Stimulated activated CD4-positive, alpha-beta T cell treated with anti-CD3 and anti-CD28 coated beads, Interleukin-2, amount 100 ng/mL, for 24 hours (primary cell): ENCODE results near the gene UPP2.

Experiments used
- DNase-seq, 2 donors: peaks; one replicate each; pipeline ENCODE4 v3.0.0-alpha.2; 2020

UPP2 gene

DNA sequence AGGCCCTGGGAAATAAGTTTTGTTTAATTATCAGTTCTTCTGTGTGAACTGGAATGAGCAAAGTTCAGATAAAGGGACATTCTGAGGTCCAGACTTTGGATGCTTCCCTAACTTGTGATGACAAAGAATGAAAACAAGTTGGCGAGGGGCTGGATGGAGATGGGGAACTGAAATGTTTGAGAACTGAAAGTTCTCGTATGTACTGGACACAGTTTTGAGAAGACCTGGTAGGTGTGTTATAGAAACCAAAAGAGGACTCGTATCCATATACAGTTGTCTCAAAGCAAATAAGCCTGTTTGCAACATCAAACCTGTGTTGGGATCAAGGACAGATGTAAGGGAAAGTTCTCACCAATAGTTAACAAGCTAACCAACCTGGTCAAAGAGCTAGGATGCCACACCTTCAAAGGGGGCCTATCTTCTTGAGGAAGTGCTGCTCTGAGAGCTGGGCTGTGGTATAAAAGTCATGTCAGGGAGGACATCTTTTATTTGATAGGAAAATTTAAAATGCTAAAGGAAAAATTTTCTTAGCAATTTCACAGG is at the start of gene UPP2:
Gene UPP2 (plus strand): TSS at position 493 of the 543 bp plus-strand sequence. CDS start 188 bp downstream, outside the sequence.
- no peak for DNase-seq

GRCh38 chr2:158052761-158053160 is 48.9 kb upstream of the UPP2 start:
- no peak for DNase-seq

GRCh38 chr2:158056875-158057274 is 44.8 kb upstream of the UPP2 start:
- no peak for DNase-seq

DNA sequence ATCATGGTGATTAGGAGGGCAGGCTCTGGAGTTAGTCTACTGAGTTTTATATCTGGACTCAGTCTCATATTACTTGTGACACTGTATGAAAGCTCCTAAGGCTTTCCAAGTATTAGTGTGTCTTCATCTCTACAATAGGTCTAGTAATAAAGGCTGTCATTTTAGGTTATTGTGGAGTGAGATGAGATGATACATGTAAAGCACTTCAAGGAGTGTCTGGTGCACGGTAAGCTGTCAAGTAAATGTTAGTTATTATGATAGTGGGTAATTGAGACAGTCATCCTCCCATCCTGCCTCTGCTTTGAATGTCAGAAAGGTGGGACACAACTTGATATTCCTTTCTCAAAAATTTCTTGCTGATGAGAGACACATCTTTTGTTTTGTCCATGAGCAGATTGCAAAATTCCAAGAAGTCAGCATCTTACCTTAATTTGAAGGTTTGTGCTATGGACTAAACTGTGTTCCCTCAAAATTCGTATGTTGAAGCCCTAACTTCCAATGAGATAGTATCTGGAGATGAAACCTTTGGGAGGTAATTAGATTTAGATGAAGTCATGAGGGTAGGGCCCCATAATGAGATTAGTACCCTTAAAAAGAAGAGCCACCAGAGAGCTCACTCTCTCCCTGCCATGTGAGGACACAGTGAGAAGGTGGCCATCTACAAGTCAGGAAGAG is 41.4 kb upstream of the UPP2 start:
- no peak for DNase-seq

GRCh38 chr2:158060835-158061435 is 40.7 kb upstream of the UPP2 start:
- DNase-seq = no peak

DNA sequence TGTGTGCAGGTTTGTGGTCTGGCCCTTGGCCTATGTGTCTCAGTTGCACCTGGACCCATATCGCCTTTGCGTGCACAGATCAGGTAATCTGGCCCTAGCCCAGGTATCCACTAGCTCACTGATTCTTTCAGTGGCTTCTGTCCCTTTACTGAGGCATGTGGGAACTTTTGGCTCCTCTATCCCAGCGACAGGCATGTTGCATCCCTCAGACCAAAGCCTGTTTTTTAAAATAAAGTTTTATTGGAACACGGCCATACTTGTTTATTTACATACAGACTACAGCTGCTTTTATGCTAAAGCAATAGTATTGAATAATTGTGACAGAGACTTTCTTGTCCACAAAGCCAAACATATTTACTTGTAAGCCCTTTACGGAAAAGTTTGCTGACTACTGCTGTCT is 39.9 kb upstream of the UPP2 start:
- DNase-seq = no peak

DNA sequence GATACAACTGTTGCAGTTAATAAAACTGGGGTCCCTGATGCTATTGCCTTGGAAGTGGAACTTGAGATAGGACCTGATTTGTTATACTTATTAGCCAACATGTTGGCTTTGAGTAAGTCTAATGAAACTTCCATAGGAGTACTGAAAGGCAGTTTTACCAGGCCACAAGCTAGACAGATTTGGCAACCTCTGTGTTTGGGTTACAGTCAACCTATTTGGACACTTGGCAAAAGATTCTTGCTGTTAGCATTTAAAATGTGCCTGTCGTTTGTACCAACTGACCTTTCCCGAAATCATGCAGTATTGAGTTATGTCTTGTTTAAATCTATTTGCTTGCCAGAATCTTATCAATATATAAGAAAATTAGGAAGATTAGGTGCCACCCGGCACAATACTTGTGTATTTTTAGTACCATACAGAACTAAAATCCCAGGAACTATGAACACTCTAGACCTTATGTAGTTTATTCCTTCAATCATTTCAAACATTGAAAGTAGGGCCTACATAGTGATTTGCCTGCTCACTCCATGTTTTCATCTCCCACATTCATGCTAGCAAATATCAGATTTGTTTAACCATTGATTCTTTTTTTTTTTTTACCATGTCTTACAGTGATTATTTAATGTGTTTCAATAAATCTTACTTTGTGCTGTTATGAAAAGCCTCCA is 35.5 kb upstream of the UPP2 start:
- DNase-seq = no peak

DNA sequence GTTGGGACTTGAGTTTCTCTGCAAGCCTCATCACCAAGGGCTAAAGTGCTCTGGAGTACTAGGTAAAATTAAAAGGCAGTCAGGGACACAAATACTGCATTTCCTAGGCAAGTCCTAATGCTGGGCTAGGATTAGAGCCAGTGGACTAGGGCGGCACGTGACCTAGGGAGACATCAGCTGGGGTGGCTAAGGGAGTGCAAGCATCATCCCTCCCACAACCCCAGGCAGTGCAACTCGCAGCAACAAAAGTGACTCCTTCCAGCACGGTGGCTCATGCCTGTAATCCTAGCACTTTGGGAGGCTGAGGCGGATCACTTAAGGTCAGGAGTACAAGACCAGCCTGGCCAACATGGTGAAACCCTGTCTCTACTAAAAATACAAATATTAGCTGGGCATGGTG is 30.7 kb upstream of the UPP2 start:
- DNase-seq = no peak

DNA sequence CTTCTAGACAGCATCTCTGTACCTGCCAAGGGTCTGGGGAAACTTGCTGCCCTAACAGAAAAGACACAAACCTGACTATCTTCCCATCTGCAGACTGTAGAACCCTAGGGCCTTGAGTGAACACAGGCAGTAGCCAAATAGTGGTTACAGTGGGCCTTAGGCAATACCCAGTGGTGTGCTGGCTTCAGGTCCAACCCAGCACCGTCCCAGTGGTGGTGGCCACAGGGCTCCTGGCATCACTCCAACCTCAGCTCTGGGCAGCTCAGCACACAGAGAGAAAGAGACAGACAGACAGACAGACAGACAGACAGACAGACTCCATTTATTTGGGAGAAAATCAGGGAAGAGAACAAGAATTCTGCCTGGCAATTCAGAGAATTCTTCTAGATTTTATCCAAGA is 29.3 kb upstream of the UPP2 start:
- no peak for DNase-seq

DNA sequence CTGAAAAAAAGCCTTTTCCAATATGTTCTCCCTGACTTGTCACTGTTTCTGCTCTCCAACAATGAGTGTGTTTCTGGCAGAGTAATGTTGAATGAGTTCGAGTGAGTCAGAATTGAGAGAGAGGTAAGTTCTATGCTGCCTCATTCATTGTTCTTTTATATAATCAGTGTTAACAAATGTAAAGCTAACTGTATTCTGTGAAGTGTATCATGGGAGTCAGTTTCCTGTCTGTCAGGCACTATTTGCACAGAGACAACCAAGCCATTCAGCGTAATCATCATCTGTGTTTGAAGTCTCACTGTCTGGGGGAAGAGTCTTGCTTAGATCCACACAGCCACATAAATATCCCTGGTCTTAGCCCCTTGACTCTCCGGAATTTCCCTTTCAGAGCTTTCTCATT is 22.0 kb upstream of the UPP2 start:
- no peak for DNase-seq

GRCh38 chr2:158088093-158088492 is 13.6 kb upstream of the UPP2 start:
- DNase-seq = no peak

- DNase-seq = no peak
These were observed 12.4 kb upstream of the UPP2 start for GRCh38 chr2:158089322-158089721.

GRCh38 chr2:158091647-158092046 is 10.0 kb upstream of the UPP2 start:
- no peak for DNase-seq

DNA sequence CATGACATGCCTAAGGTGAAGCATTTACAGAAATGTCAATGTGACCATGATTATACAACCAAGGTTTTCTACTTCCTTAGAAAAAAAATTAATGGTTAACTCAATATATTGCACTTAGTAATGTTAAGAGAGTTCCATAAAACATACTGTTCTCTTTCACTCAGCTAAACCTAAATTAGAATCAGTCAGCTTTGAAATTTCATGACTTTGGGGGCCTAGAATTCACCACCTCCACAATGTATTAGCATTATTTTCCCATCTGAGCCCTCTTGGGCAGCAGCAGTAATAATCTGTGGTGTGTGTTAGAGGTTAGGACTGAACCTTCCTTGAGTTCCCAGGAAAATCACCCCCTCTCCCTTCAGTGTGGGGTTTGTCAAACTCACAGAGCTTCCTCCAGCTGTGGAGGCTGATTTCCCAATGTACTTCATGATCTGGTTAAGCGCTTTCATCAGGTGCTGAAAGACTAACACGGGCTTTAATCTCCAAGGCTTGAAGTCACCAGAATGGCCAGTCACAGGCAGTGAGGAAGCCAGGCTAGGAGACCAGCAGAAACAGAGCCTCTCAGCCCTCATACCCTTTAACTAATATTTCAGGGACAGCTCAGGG is 7.1 kb upstream of the UPP2 start:
- DNase-seq = no peak

DNA sequence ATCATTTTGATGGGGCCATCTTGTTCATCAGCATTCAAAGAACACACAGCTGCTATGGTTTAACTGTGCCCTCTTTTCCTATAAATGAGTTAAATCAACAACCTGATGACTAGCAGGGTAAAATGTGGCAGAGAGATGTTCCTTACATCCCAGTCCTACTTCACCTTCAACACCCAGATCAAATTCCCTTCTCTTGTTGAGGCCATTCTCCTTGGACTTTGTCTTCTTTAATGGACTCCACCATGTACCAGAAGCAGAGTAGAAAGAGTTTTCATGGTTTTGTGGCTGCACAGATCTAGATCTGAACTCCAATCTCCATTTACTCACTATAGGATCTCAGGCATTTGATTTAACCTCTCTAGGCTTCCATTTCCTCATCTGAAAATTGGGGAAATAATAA is 6.4 kb upstream of the UPP2 start:
- DNase-seq = no peak

GRCh38 chr2:158095912-158096311 is 5.8 kb upstream of the UPP2 start:
- DNase-seq = no peak

DNA sequence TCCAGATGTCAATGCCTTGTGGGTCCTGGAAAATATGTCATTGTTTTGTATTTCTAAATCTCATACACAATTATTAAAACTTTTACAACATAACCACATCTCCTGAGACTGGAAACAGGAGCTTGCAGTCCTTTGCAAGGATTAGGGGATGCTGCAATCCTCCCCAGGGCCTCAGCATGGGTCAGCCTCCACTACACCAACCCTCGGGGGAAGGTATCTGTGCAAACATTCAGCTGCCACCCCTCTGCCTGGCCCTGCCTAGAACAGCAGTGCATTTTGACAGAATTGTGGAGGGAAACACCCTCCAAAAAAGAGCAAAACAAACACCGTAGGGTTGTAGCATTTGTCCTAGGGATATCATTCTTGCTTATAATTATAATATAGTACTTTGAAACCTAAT is 4.2 kb upstream of the UPP2 start:
- DNase-seq = no peak

DNA sequence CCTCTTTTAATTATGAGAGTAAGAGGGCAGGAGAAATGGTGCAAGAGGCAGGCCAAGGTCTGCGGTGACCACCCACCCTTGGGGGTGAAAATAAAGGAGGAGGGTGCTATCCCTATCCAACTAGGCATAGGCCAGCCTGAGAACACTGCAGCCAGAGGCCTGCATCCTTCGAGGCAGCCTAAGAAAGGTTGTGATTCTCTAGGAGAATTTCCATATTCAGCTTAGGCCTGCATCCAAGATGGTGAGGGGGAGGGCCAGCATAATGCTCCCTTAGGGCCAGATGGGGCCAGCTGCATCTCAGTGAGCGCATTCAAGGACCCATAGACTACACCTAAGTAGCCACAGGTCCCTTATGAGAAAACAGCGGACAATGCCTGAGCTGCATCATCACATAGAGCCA is 3.5 kb upstream of the UPP2 start:
- no peak for DNase-seq

- DNase-seq = no peak
These were observed 2.0 kb upstream of the UPP2 start for GRCh38 chr2:158099716-158100115.

GRCh38 chr2:158100411-158100810 is 1.3 kb upstream of the UPP2 start:
- DNase-seq = no peak

GRCh38 chr2:158102446-158102845 is 770 bp downstream of the UPP2 start:
- no peak for DNase-seq

GRCh38 chr2:158103411-158104012 is 1.8 kb downstream of the UPP2 start:
- no peak for DNase-seq

DNA sequence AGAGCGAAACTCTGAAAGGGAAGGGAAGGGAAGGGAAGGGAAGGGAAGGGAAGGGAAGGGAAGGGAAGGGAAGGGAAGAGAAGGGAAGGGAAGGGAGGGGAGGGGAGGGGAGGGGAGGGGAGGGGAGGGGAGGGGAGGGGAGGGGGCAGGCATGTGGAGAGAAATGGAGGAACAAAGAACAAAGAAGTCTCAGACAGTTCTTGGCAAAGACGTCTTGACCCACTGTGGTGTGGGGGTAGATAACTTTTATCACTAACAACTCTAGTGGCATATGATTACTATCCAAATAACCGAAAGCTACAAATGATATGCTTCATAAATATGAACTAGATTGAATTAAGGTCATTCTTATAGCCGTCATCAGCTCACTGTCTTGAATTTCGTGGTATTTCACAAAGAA is 3.2 kb downstream of the UPP2 start:
- DNase-seq = no peak
